Head of caudate nucleus (tissue), 42 donors: ENCODE data around the gene ZDHHC19.
A peak's percentile ranks its signal among the peaks of the same experiment; 100 is the strongest.
"Not testable (repeated sequence)": the region's sequence is repeated elsewhere in the genome, so short reads cannot be mapped to it uniquely, and the experiment has no call there.

Experiments used
- DNase-seq, 42 donors: peaks; one replicate each; pipeline versions ENCODE4 v3.0.0 to v3.0.0-alpha.2; 2020 to 2021; ENCODE audit warnings: mixed read lengths in 7 of 42
- intact Hi-C: fragments of 100-400 bp; cut with DNase I; formaldehyde crosslinking; loops from one replicate; pipeline ENCODE4 v1.15.0; 2022

The ZDHHC19 gene

DNA sequence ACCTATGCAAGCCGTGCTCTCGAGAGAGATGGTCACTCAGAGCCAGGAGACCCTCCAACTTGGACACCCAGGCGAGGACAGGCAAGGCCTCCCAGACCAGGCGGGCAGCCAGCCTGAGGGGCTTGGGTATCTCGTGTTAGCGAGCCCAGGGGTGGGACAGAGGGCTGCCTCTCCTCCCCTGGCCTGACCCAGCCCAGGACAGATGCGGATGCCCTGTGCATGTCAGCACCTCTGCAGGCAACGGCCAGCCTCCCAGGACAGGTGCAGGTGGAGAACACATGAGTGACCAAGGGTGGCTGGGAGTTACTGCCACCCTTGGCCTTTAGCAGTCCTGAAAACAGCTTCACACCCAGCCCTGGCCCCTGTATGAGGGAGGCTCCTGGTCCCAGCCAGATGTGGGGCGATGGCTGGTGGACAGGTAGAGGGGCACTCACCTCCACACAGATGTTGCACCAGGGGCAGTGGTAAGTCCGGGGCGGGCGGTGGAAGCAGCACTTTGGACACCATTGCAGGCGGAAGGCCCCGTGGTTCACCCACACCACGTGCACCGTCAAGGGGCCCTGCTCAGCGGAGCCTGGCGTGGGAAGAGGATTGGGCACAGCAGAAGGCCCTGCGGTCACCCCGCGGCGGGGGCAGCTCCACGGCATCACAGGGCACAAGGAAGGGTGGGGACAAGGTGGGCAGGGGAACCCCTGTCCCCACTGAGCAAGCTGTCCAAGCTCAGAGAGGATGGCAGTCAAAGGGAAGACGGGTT is 2.1 kb downstream of the ZDHHC19 start:
- no peak for DNase-seq
- intact Hi-C loops = no loop called here

DNA sequence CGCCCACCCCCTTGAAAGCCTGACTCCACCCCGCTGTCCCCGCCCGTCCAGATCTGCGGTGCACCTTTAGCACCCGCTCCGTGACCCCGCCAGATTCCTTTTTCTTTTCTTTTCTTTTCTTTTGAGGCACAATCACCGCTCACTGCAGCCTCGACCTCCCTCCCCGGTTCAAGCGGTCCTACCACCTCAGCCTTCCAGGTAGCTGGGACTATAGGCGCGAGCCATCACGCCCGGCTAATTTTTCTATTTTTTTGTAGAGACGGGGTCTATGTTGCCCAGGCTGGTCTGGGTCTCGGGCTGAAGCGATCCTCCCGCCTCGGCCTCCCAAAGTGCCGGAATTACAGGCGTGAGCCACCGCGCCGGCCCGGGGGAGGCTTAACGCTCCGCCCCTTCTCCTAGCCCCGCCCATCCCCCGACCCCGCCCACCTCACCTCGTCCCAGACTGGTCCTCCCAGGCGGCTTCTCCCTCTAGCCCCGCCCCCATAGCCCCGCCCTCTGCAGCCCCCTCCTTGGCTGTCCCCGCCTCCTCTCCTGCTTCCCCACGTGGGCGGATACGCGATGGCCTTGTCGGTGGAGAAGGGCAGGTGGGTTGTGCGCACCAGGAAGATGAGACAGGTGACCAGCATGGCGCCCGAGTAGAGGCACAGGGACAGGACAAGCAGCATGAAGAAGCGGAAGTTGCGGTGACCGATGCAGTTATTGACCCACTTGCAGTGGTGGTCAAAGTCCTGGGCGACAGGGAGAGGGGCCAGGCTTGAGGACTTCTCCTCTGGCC is 3.2 kb downstream of the ZDHHC19 start:
- DNase-seq = peak in 20 of 42 donors; percentile 22 to 74 (median 44)

DNA sequence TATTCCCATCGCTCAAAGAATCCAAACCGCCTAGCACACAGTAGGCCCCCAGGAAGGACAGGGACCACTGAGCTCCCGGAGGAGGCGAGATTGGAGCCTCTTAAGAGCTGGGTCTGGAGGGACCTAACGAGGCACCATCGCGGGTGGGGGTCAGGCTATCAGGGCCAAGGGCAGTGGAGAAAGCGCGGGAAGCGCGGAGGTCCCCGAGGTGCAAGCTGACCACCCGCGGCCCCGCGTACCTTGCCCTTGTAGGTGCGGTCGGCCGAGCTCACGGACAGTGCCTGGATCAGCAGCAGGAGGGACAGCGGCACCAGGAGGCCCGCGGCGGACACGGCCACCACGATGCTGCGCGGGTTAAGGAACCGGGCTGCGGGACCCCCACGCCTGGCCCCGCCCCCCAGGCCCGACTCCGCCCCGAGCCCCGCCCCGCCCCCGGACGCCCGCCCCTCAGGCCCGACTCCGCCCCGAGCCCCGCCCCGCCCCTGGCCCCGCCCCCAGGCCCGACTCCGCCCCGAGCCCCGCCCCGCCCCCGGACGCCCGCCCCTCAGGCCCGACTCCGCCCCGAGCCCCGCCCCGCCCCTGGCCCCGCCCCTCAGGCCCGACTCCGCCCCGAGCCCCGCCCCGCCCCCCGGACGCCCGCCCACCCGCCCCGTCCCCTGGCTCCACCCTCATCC is 3.9 kb downstream of the ZDHHC19 start:
- intact Hi-C loops = no loop called here
- no peak for DNase-seq

More for the DNA sequence above, 3.2 kb downstream of the ZDHHC19 start:
- intact Hi-C loops = no loop called here

DNA sequence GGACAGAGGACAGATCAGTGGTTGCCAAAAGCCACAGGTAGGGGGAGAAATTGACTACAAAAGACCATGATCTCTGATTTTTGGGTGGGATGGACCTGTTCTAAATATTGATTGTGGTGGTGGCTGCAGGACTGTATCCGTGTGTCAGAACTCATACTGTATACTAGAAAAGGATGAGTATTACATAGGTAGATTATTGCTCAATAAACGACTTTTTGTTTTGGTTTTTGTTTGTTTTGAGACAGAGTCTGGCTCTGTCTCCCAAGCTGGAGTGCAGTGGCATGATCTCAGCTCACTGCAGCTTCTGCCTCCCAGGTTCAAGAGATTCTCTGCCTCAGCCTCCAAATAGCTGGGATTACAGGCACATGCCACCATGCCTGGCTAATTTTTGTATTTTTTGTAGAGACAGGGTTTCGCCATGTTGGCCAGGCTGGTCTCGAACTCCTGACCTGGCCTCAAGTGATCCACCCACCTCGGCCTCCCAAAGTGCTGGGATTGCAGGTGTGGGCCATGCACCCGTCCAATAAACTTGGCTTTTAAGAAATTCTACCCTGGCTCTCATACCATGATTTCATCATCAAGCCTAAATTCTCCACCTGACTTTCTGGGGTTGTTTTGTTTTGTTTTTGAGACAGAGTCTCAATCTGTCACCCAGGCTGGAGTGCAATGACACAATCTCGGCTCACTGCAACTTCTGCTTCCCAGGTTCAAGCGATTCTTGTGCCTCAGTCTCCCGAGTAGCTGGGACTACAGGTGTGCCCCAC is 5.6 kb downstream of the ZDHHC19 start:
- intact Hi-C loops, DNase-seq: not testable (repeated sequence)

DNA sequence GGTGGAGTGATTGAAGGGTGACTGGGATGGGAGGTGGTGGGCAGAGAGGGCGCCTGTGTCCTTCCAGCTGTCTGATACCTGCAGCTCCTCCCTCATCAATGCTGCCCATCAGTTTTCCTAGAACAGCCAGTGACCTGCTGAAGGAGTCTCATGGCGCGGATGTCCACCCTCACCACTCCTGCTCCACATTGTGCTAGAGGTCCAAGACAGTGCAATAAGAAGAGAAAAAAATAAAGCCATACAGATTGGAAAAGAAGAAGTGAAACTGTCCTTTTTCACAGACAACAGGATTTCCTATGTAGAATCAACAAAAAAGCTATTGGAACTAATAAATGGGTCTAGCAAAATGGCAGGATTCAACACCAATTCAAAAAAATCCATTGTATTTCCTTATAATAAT is 7.4 kb downstream of the ZDHHC19 start:
- intact Hi-C loops = no loop called here
- DNase-seq = no peak

DNA sequence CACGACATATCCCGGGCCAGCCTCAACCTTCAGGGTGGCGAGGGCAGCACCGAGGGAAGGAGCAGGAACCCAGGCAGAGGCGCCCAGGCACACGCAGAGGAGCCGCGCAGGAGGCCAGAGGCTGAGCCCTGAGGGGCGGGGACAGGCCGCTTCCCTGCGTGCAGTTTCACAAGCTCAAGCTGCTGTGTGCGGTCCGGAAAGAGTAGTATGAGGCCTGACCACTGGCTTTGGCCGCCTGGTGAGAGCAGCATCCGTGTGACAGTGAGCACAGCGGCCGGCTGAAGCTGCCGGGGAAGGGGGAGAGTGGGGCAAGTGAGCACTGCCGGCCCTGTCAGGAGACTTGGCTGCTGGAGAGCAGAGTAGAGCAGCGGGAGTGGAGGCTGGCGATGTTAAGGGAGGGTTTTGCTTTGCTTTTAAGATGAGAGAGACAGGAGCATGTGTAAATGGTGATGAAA is 8.7 kb downstream of the ZDHHC19 start:
- DNase-seq = peak in 16 of 42 donors; percentile 16 to 72 (median 45)
- intact Hi-C loops = no loop called here

DNA sequence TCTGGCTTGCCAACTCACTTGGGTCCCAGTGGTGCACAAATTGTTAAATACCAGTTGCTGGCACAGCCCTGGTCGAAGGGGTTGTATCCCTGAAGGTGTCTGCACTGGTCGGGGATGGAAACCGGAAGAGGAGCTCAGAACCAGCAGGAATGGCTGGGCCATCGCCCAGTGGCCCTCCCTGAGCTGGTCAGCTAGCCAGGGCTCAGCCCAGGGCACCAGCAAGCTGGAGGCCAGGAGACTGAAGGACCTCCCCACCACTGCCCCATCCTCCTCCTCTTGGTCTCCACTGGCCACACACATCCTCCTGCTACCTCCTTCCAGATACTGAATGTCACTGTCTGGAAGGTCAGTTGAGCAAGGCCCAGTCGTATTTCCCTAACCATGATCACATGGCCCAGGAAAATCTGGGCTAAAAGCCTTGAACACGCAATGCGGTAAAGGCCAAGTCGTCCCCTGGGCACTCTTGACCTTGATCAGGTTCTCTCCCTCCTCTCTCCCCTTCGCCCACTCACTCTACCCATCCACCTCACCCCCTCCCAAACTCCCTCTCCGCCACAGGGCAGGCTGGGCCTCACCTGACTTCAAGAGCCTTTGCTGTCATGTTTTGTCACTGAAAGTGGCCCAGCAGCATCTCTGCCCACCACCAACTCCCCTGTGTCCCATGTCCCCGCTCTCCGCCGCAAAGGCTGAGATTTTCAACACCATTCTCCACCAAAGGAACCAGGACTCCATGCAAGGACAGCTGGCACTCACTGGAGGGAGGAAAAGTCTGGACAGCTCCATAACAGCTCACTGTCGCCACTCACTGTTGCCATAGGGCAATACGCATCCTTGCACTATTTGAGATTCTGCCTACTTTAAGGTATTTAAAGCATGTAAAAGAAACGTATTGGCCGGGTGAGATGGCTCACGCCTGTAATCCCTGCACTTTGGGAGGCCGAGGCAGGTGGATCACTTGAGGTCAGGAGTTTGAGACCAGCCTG is 12.1 kb downstream of the ZDHHC19 start:
- intact Hi-C loops = loop anchor here (5.0 kb wide), 1 partner anchor 127 kb away; no protein-coding TSS in a partner anchor
- DNase-seq = peak in 1 of 42 donors; percentile 1

DNA sequence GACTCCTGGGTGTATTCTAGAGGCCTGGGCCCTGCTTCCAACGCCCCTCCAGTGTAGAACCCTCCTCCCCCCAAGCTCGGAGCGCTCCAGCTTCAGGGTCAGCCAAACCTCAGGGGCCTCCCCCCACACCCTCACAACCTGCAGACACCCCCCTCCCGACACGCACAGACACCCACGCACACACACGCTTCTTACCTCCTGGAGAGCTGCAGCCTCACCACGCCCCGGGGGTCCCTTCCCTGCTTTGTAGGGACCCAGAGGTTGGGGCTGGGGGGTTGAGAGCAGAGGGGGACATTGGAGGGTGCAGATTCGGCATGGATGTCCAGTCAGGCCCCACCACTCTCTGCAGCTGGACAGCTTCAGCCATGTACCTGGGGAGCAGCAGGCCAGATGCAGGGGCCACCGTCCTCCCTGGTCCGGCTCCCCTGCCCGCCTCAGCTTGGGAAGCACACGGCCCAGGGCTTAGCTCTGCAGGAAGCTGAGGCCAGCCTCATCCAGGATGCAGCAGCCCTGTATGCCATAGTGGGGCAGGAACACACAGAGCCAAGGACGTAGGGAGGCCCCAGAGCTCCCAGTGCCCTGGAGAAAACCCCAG is 13.0 kb downstream of the ZDHHC19 start:
- DNase-seq = no peak
- intact Hi-C loops = loop anchor here (5.0 kb wide), 1 partner anchor 126 kb away; no protein-coding TSS in a partner anchor

DNA sequence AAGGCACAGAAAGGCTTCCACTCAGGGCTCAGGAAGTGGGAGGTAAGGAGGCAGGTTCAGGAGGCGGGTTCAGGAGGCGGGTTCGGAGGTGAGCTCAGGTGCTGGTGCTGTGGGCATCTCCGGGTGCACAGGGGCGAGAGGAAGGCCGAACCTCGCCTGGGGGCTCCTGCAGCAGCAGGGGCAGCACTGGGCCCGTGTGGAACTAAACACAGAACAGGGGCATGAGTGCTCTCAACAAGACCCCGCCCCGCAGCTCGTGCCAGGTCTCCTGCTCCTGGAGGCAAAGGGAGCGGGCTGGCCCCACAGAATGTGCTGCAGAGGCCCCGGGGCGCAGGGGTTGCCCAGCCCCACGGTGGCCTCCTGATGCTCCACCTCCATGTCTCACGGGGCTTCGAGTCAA is 13.7 kb downstream of the ZDHHC19 start:
- peak in 1 of 42 donors; percentile 1 for DNase-seq
- intact Hi-C loops = loop anchor here (5.0 kb wide), 1 partner anchor 125 kb away; no protein-coding TSS in a partner anchor

DNA sequence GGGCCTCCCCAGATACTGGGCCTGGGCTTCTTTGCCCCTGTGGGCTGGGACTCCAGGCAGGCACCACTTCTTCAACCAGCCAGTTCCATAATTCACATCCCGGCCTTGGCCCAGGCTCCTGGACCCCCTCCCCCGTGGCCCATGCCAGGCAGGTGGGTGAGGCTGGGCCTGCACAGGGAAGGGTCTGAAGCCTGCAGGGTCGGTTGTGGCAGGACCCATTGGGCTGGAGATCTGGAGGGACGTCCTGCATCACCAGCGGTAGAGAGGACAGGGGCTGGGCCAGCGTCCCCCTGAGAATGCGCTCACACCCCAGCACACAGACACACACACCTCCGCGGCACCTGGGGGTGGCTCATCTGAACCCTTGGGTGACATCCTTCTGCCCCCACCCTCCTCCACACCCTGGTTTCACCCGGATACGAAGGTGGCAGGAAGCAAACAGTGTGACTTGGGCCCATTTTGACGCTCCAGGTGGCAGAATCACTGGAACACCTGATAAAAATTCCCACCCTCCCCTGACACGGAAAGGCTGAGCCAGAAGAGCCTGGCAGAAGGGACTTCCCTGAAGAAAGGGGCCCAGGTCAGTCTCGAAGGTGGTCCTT is 15.4 kb downstream of the ZDHHC19 start:
- intact Hi-C loops = loop anchor here (5.0 kb wide), 1 partner anchor 123 kb away; no protein-coding TSS in a partner anchor
- peak in 2 of 42 donors; percentile 20 to 35 for DNase-seq

DNA sequence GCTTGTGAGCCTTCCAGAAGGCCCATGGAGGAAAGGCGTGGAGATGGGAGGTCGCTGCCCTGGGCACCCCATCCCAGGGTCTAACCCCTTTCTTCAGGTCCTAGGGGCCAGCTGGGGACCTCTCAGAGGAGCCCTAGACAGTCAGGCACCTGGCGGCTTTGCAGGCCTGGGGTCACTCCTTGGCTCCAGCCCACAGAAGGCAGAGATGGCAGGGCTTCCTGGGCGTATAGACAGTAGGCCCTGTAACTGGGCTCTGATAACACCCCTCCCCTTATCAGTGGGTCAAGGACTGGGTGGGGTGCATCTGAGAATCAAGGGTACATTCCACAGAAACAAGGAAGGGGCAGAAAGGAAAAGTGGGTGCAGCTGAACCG is 16.7 kb downstream of the ZDHHC19 start:
- intact Hi-C loops = loop anchor here (5.0 kb wide), 1 partner anchor 112 kb away; the partner anchor contains the start of gene TFRC

DNA sequence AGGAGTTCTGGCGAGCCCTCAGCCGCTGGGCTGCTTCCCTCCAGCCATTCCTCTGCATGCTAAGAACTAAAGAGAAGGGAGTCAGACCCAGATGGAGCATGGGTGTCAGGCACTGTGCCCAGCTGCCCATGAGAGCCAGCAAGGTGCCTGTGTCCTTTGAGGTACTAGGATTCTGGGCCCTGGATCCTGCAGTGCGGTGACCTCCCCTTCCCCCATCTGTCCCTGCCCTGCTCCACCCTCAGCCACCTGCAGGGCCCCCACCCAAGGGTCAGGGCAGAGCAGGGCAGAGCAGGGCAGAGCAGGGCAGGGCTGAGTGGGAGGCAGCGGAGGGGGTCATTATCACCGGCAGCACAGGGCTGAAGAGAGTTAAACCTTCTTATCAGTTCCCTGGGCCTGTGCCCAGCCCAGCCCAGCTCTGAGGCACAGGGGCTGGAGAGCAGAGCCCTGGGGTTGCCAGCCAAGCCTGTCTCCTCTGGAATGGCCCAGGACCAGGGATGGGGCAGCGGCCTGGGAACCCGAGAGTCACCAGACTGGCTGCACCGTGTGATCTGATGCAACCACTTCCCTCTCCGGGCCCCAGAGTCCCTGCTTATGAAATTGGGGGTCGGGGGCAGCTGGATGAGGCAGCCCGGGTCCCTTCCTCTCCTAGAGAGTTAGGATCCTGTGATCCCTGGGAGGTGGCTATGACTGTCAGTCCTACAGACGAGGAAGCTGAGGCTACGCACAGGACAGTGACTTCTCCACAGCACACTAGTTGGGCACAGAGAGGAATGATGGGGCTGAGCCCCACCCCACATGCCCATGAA is 17.3 kb downstream of the ZDHHC19 start:
- peak in 2 of 42 donors; percentile 6 to 41 for DNase-seq
- intact Hi-C loops = loop anchor here (5.0 kb wide), 1 partner anchor 112 kb away; the partner anchor contains the start of gene TFRC

More for the DNA sequence above, 16.7 kb downstream of the ZDHHC19 start:
- no peak for DNase-seq

DNA sequence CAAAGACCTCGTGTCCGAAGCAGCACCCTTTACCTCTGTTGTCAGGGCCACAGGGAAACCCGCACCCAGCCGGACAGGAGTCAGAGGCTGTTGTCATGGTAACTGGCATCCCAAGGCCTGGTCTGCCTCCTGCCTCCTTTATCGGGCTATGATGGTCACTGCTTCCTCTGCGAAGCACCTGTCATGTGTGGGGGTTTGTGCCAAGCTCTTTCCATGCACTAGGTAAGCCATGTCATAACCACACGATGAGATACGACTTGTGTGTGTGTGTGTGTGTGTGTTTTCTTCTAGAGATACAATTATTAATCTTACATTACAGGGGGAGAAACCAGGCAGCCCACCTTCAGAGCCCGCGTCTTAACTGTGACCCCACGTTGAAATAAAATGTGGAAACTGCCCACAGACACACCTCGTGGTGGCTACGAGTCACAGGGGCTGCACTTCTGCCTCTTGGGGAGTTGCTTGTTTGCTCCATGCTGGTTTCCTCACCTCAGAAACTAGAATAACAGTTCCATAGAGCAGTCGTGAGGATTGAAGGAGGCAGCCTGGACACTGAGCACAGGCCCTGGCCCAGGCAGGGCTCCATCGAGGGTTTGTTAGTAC is 18.0 kb downstream of the ZDHHC19 start:
- intact Hi-C loops = loop anchor here (5.0 kb wide), 1 partner anchor 111 kb away; the partner anchor contains the start of gene TFRC
- peak in 1 of 42 donors; percentile 4 for DNase-seq

DNA sequence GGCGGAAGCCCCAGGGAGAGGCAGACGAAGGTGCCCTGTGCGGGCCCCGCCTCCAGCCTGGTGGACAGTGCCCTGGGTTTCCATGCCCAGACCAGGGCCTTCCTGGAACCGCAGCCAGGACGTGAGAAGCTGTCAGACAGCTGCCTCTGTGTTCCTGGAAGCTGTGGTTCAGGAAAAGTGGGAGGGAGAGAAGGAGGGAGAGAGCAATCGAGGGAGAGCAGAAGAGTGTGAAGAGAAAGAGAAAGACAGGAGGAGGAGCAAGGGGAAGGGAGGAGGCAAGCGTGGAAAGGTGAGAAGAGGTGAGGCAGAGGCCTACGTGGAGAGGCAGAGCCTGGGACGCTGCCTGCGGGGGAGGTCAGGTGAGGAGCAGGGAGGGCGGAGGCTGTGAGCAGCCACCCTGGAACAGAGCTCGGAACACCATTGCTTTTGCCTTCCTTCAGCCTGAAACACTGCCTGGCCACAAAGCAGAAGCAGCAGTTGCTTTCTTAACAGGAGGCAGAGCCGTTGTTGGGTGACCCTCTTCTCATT is 18.6 kb downstream of the ZDHHC19 start:
- DNase-seq = peak in 35 of 42 donors; percentile 25 to 83 (median 64)
- intact Hi-C loops = loop anchor here (5.0 kb wide), 1 partner anchor 110 kb away; the partner anchor contains the start of gene TFRC

DNA sequence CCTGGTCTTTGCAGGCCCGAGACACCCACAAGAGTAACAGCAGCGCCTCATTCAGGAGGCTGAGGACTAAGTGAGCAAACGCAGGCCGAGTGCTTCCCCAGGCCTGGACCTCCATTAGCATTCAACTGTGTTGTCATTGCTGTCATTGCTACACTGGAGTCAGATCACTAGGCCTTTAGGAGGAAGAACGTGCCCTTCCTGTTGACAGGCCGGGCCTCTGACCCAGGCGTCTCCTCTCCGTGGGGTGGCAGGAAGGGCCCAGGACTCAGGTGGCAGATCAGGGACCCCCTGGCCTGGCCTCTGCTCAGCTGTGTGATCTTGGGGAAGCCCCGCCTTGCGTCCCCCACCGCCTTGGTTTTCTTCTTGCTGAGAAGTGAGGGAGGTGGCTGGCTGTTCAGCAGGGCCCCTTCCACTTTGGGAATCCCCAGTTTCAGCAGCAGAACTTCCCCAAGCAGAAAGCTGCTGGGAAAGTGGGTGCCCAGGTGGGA is 19.1 kb downstream of the ZDHHC19 start:
- DNase-seq = peak in 1 of 42 donors; percentile 23
- intact Hi-C loops = loop anchor here (5.0 kb wide), 1 partner anchor 110 kb away; the partner anchor contains the start of gene TFRC
